Measurements from ENCODE around the gene DOCK2. TPM values are rescaled to one million over a fixed set of nuclear protein-coding genes. Genes with fewer than 3 reads are reported as not detected.

DOCK2 gene
- total RNA-seq, 1 donor from 2014 or later: 13.6 TPM

GRCh38 chr5:169706758-169707450, 69.8 kb downstream of the DOCK2 start:
- no peaks in the 10 kb centered on the region for H3K36me3 ChIP-seq (ENCODE audit: control insufficient read depth in 3 of 3, insufficient read depth in 3 of 3, low read length in 3 of 3)
- H3K9ac ChIP-seq (ENCODE audit: low read depth in 1 of 3, low read length in 3 of 3): no peak overlapping the region
- no peaks in the 10 kb centered on the region for H3K9me3 ChIP-seq (ENCODE audit: control insufficient read depth in 3 of 3, low read length in 3 of 3)
- H3K27ac ChIP-seq (ENCODE audit: low read depth, low read length): no peak overlapping the region
- H3K27me3 ChIP-seq (ENCODE audit: control insufficient read depth in 3 of 3, insufficient read depth in 3 of 3, low read length in 3 of 3): no peaks in the 10 kb centered on the region
- H3K4me1 ChIP-seq (ENCODE audit: control insufficient read depth in 3 of 3, insufficient read depth in 3 of 3, low read length in 3 of 3): no peaks in the 10 kb centered on the region
- no peak overlapping the region for H3K4me3 ChIP-seq (ENCODE audit: low read length in 3 of 3)

- no peaks in the 10 kb centered on the region for H3K27me3 ChIP-seq (ENCODE audit: control insufficient read depth in 3 of 3, insufficient read depth in 3 of 3, low read length in 3 of 3)
- no peaks in the 10 kb centered on the region for H3K4me1 ChIP-seq (ENCODE audit: control insufficient read depth in 3 of 3, insufficient read depth in 3 of 3, low read length in 3 of 3)
- H3K27ac ChIP-seq (ENCODE audit: low read depth, low read length): no peak overlapping the region
- no peaks in the 10 kb centered on the region for H3K36me3 ChIP-seq (ENCODE audit: control insufficient read depth in 3 of 3, insufficient read depth in 3 of 3, low read length in 3 of 3)
- H3K9ac ChIP-seq (ENCODE audit: low read depth in 1 of 3, low read length in 3 of 3): no peak overlapping the region
- H3K4me3 ChIP-seq (ENCODE audit: low read length in 3 of 3): no peak overlapping the region
- no peaks in the 10 kb centered on the region for H3K9me3 ChIP-seq (ENCODE audit: control insufficient read depth in 3 of 3, low read length in 3 of 3)
Observed at GRCh38 chr5:169707686-169708085, 70.6 kb downstream of the DOCK2 start.

- no peaks in the 10 kb centered on the region for H3K4me1 ChIP-seq (ENCODE audit: control insufficient read depth in 3 of 3, insufficient read depth in 3 of 3, low read length in 3 of 3)
- H3K4me3 ChIP-seq (ENCODE audit: low read length in 3 of 3): no peak overlapping the region
- no peak overlapping the region for H3K9ac ChIP-seq (ENCODE audit: low read depth in 1 of 3, low read length in 3 of 3)
- H3K36me3 ChIP-seq (ENCODE audit: control insufficient read depth in 3 of 3, insufficient read depth in 3 of 3, low read length in 3 of 3): no peaks in the 10 kb centered on the region
- no peak overlapping the region for H3K27ac ChIP-seq (ENCODE audit: low read depth, low read length)
- no peaks in the 10 kb centered on the region for H3K27me3 ChIP-seq (ENCODE audit: control insufficient read depth in 3 of 3, insufficient read depth in 3 of 3, low read length in 3 of 3)
- no peaks in the 10 kb centered on the region for H3K9me3 ChIP-seq (ENCODE audit: control insufficient read depth in 3 of 3, low read length in 3 of 3)
Observed at GRCh38 chr5:169710675-169711074, 73.6 kb downstream of the DOCK2 start.

- Histone ChIP-seq H3K27me3 (ENCODE audit: control insufficient read depth in 3 of 3, insufficient read depth in 3 of 3, low read length in 3 of 3) (no peaks in the 10 kb centered on the region), H3K9me3 (ENCODE audit: control insufficient read depth in 3 of 3, low read length in 3 of 3) (no peaks in the 10 kb centered on the region), H3K9ac (ENCODE audit: low read depth in 1 of 3, low read length in 3 of 3) (no peak overlapping the region), H3K36me3 (ENCODE audit: control insufficient read depth in 3 of 3, insufficient read depth in 3 of 3, low read length in 3 of 3) (no peaks in the 10 kb centered on the region), H3K27ac (ENCODE audit: low read depth, low read length) (no peak overlapping the region), H3K4me3 (ENCODE audit: low read length in 3 of 3) (no peak overlapping the region), H3K4me1 (ENCODE audit: control insufficient read depth in 3 of 3, insufficient read depth in 3 of 3, low read length in 3 of 3) (no peaks in the 10 kb centered on the region)
Observed at GRCh38 chr5:169711551-169712225, 74.6 kb downstream of the DOCK2 start.

- H3K36me3 ChIP-seq (ENCODE audit: control insufficient read depth in 3 of 3, insufficient read depth in 3 of 3, low read length in 3 of 3): no peaks in the 10 kb centered on the region
Observed at GRCh38 chr5:169712428-169712827, 75.4 kb downstream of the DOCK2 start.

GRCh38 chr5:169716287-169716686, 79.2 kb downstream of the DOCK2 start:
- no peaks in the 10 kb centered on the region for H3K36me3 ChIP-seq (ENCODE audit: control insufficient read depth in 3 of 3, insufficient read depth in 3 of 3, low read length in 3 of 3)
- H3K27me3 ChIP-seq (ENCODE audit: control insufficient read depth in 3 of 3, insufficient read depth in 3 of 3, low read length in 3 of 3): no peaks in the 10 kb centered on the region
- no peaks in the 10 kb centered on the region for H3K9me3 ChIP-seq (ENCODE audit: control insufficient read depth in 3 of 3, low read length in 3 of 3)
- no peak overlapping the region for H3K27ac ChIP-seq (ENCODE audit: low read depth, low read length)
- no peak overlapping the region for H3K4me3 ChIP-seq (ENCODE audit: low read length in 3 of 3)
- no peak overlapping the region for H3K9ac ChIP-seq (ENCODE audit: low read depth in 1 of 3, low read length in 3 of 3)
- no peaks in the 10 kb centered on the region for H3K4me1 ChIP-seq (ENCODE audit: control insufficient read depth in 3 of 3, insufficient read depth in 3 of 3, low read length in 3 of 3)

More at GRCh38 chr5:169712428-169712827, 75.4 kb downstream of the DOCK2 start:
- Histone ChIP-seq H3K9me3 (ENCODE audit: control insufficient read depth in 3 of 3, low read length in 3 of 3) (no peaks in the 10 kb centered on the region), H3K27me3 (ENCODE audit: control insufficient read depth in 3 of 3, insufficient read depth in 3 of 3, low read length in 3 of 3) (no peaks in the 10 kb centered on the region), H3K27ac (ENCODE audit: low read depth, low read length) (no peak overlapping the region), H3K9ac (ENCODE audit: low read depth in 1 of 3, low read length in 3 of 3) (no peak overlapping the region), H3K4me3 (ENCODE audit: low read length in 3 of 3) (no peak overlapping the region), H3K4me1 (ENCODE audit: control insufficient read depth in 3 of 3, insufficient read depth in 3 of 3, low read length in 3 of 3) (no peaks in the 10 kb centered on the region)

- no peak overlapping the region for H3K27ac ChIP-seq (ENCODE audit: low read depth, low read length)
- H3K9me3 ChIP-seq (ENCODE audit: control insufficient read depth in 3 of 3, low read length in 3 of 3): no peaks in the 10 kb centered on the region
- H3K4me1 ChIP-seq (ENCODE audit: control insufficient read depth in 3 of 3, insufficient read depth in 3 of 3, low read length in 3 of 3): no peaks in the 10 kb centered on the region
- H3K27me3 ChIP-seq (ENCODE audit: control insufficient read depth in 3 of 3, insufficient read depth in 3 of 3, low read length in 3 of 3): no peaks in the 10 kb centered on the region
- H3K36me3 ChIP-seq (ENCODE audit: control insufficient read depth in 3 of 3, insufficient read depth in 3 of 3, low read length in 3 of 3): no peaks in the 10 kb centered on the region
- H3K9ac ChIP-seq (ENCODE audit: low read depth in 1 of 3, low read length in 3 of 3): no peak overlapping the region
- no peak overlapping the region for H3K4me3 ChIP-seq (ENCODE audit: low read length in 3 of 3)
Observed at GRCh38 chr5:169717288-169717687, 80.2 kb downstream of the DOCK2 start.

- no peak overlapping the region for H3K27ac ChIP-seq (ENCODE audit: low read depth, low read length)
- no peak overlapping the region for H3K9ac ChIP-seq (ENCODE audit: low read depth in 1 of 3, low read length in 3 of 3)
- H3K4me3 ChIP-seq (ENCODE audit: low read length in 3 of 3): no peak overlapping the region
- H3K36me3 ChIP-seq (ENCODE audit: control insufficient read depth in 3 of 3, insufficient read depth in 3 of 3, low read length in 3 of 3): no peaks in the 10 kb centered on the region
- H3K27me3 ChIP-seq (ENCODE audit: control insufficient read depth in 3 of 3, insufficient read depth in 3 of 3, low read length in 3 of 3): no peaks in the 10 kb centered on the region
- H3K9me3 ChIP-seq (ENCODE audit: control insufficient read depth in 3 of 3, low read length in 3 of 3): no peaks in the 10 kb centered on the region
- H3K4me1 ChIP-seq (ENCODE audit: control insufficient read depth in 3 of 3, insufficient read depth in 3 of 3, low read length in 3 of 3): no peaks in the 10 kb centered on the region
Observed at GRCh38 chr5:169719360-169720314, 82.6 kb downstream of the DOCK2 start.

GRCh38 chr5:169721771-169722170, 84.7 kb downstream of the DOCK2 start:
- no peaks in the 10 kb centered on the region for H3K9me3 ChIP-seq (ENCODE audit: control insufficient read depth in 3 of 3, low read length in 3 of 3)
- H3K27me3 ChIP-seq (ENCODE audit: control insufficient read depth in 3 of 3, insufficient read depth in 3 of 3, low read length in 3 of 3): no peaks in the 10 kb centered on the region
- no peak overlapping the region for H3K4me3 ChIP-seq (ENCODE audit: low read length in 3 of 3)
- H3K36me3 ChIP-seq (ENCODE audit: control insufficient read depth in 3 of 3, insufficient read depth in 3 of 3, low read length in 3 of 3): no peaks in the 10 kb centered on the region
- H3K27ac ChIP-seq (ENCODE audit: low read depth, low read length): no peak overlapping the region
- H3K4me1 ChIP-seq (ENCODE audit: control insufficient read depth in 3 of 3, insufficient read depth in 3 of 3, low read length in 3 of 3): no peaks in the 10 kb centered on the region
- no peak overlapping the region for H3K9ac ChIP-seq (ENCODE audit: low read depth in 1 of 3, low read length in 3 of 3)
